NK-92 treated with Interleukin-12 subunit alpha and Interleukin-12 subunit beta, amount 100 ng/mL, for 24 hours (cell line): ENCODE results near the gene PBX2.
"Not testable (repeated sequence)": the region's sequence is repeated elsewhere in the genome, so short reads cannot be mapped to it uniquely, and the experiment has no call there.

Experiments used
- DNase-seq: peaks from one replicate; lab custom pipeline; 2025; lab: John Stamatoyannopoulos, UW

Gene PBX2

GRCh38 chr6:32186151-32186840 lies 3.7 kb downstream of the PBX2 start:
- DNase-seq, result not testable (repeated sequence)

DNA sequence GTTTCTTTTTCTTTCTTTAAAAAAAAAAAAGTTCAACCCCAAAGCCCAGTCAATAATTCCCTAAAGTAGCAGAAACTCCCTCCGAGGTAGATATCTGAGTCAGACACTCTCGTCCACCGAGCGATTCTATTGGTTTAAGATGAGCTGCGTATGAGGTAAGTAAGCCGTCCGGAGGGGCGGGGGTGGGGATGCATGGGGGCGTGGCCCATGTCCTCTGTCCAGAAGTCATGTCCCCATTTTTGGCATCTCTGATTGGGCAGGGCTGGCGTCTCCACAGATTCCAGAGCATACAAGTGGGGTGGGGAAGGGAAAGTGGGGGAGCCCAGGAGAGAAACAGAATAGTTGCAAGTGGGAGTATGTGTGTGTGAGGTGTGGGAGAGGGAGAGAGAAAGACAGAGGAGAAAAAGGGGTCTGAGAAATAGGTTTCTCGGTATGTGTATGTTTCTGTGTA lies 4.3 kb downstream of the PBX2 start:
- DNase-seq, result not testable (repeated sequence)

DNA sequence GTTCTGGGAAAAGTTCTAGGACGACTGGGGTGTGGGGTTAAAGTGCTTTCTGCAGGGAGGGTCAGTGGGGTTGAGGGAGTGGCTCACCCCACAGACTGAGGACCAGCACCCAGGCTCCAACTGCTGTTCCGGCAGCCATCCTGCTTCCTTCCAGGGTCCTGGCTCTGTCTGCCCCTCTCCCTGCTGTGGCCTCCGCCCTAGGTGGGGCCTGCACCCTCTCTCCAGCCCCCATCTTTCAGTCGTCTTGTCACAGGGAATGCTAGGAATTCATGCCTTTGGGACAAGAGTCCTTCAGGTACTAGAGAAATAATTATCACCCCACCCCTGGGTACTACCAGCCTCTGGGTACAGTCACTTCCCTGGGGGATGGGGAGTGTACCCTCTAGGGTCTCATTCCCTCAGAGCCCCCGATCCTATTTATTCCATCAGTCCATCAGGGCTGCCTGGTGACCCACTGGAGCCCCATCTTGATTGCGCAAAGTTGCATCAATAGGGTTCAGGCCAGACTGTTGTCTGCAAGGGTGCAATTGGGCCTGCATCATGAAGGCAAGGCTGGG lies 5.8 kb downstream of the PBX2 start, which contains the start of gene AGER:
TSS of gene AGER (minus strand) at position 170 of the 557 bp plus-strand sequence. CDS start at position 139, 31 bp downstream.
- no peak for DNase-seq

DNA sequence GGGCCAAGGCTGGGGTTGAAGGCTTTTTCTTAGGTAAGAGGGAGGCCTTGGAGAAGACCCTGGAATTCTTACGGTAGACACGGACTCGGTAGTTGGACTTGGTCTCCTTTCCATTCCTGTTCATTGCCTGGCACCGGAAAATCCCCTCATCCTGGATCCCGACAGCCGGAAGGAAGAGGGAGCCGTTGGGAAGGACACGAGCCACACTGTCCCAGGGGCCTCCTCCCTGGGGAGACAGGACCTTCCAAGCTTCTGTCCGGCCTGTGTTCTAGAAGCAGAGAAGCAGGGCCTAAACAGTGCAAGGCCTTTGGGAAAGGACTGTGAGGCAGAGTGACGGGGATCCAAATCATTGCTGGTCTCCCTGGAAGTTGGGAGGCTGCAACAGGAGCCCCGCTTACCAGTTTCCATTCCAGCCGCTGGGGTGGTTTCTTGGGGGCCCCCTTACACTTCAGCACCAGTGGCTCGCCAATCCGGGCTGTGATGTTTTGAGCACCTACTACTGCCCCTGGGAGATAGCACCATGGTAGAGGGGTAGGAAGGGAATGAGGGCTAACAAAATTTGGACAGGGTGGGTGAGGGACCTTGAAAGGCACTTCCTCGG lies 6.4 kb downstream of the PBX2 start:
- DNase-seq, result no peak

- no peak for DNase-seq
Observed at GRCh38 chr6:32183030-32183429, 7.0 kb downstream of the PBX2 start.

- DNase-seq, result no peak
Observed at GRCh38 chr6:32182555-32182981, 7.4 kb downstream of the PBX2 start.

GRCh38 chr6:32181915-32182529 lies 8.0 kb downstream of the PBX2 start:
- no peak for DNase-seq

DNA sequence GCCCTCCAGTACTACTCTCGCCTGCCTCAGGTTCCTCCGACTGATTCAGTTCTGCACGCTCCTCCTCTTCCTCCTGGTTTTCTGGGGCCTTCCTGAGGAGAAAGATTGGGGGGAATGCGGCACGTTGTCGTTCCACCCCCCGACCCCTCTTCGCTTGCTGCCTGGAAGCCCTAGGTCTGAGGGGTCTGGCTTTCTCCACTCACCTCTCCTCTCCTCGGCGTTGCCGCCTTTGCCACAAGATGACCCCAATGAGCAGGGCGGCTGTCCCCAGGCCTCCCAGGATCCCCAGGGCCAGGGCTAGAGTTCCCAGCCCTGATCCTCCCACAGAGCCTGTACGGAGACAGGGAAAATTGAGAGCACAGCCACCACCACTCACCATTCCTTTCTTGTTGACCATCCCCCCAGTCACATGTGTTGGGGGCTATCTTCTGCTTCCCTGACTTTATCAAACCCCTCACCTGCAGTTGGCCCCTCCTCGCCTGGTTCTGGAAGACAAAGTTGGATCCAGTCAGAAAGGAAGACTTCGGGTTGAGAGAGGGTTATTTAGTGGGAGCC lies 8.8 kb downstream of the PBX2 start:
- DNase-seq, result no peak

DNA sequence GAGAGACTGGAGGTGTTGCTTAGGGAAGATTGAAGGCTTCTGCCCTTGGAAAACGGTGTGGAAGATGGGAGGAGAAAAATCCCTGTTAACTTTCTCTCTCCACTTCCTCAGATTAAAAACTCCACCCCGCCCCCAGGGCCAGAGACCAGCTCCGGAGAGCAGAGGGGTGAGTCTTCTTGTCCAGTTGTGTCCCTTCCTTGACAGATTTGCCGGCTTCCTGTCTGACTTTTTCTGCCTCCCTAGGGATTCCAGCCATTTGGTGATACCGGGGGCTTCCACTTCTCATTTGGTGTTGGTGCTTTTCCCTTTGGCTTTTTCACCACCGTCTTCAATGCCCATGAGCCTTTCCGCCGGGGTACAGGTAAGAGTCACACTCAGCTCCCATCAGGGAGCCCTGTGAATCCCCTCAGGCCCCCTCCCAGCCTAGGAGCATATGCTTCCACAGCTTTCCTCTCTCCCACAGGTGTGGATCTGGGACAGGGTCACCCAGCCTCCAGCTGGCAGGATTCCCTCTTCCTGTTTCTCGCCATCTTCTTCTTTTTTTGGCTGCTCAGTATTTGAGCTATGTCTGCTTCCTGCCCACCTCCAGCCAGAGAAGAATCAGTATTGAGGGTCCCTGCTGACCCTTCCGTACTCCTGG lies 10.1 kb downstream of the PBX2 start:
- DNase-seq, result no peak

- DNase-seq, result no peak
Observed at GRCh38 chr6:32178547-32179440, 11.2 kb downstream of the PBX2 start.

- DNase-seq, result peak; percentile 94
Observed at GRCh38 chr6:32177788-32178546, 12.0 kb downstream of the PBX2 start, which contains the start of gene RNF5. TSS of gene RNF5 (plus strand) at chr6:32178405. CDS start at chr6:32178512, 107 bp downstream.

DNA sequence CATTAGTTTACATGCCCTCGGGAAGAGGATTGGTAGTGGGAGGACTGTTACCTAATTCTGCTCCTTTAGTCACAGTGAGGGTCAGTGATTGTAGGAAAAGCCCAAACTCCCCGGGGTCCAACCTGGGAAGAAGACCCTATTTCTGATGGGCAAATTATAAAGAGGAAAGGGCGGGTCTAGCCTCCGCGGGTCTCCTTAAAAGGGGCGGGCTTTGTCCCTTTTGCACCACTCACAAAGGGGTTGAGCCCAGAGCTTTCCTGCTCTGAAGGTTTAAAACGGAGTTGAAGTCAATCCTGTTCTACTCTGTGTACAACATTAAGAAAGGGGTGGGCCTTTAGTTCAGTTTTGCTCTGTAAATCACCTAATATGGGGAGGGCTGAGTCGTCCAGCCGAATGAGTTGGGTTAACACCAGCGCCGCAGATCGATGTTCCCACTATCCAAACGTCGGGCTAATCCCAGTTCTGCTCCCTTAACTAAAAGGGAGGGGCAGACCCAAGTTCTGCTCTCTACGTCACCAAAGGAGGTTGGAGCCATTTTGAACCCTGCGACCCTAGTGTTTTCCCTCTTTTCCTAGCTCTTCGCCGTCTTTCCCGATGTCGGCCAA lies 12.7 kb downstream of the PBX2 start:
- peak; percentile 51 for DNase-seq

- DNase-seq, result no peak
Observed at GRCh38 chr6:32176476-32177182, 13.4 kb downstream of the PBX2 start.

DNA sequence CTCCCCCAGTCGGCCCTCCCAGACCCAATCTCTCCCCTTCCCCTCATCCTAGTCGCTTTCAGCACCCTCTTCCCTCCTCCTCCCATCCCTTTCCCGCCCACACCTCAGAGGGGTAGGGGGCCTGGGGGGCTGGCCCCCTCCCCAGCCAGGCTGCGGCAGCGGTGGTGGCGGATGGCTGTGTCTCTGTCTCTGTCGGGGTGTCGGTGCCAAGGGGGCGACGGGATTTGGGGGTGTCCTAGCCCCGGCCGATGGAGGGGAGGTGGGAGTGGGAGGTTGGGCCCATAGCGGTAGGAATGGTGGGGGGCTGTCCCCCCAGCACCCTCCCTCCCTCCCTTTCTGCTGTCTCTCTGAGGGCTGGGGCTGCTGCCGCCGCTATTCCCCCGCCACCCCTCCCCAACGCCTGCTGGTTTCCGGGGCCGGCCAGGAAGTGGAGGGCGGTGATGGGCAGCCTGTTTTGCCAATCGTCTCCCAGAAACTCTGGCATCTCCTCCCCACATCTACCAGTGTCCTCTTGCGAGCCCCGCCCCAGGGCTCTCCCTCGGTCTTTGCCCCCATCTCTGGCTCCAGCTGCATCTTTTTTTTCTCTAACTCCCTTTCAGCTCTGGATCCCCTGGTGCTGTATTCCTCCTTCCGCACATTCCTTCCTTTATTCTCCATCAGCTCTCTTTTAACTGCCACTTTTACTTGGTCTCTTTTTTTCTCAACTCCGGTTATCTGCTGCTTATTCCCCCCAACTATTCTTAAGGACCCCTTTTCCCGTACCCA lies 14.1 kb downstream of the PBX2 start, which contains the start of gene AGPAT1:
TSS of gene AGPAT1 (minus strand) at position 374 of the 765 bp plus-strand sequence. CDS start 4,588 bp downstream, outside the sequence.
- peak; percentile 92 for DNase-seq

GRCh38 chr6:32175322-32175710 lies 14.7 kb downstream of the PBX2 start:
- DNase-seq, result no peak

- DNase-seq, result no peak
Observed at GRCh38 chr6:32174416-32174815, 15.6 kb downstream of the PBX2 start.

- no peak for DNase-seq
Observed at GRCh38 chr6:32173051-32173727, 16.8 kb downstream of the PBX2 start.

DNA sequence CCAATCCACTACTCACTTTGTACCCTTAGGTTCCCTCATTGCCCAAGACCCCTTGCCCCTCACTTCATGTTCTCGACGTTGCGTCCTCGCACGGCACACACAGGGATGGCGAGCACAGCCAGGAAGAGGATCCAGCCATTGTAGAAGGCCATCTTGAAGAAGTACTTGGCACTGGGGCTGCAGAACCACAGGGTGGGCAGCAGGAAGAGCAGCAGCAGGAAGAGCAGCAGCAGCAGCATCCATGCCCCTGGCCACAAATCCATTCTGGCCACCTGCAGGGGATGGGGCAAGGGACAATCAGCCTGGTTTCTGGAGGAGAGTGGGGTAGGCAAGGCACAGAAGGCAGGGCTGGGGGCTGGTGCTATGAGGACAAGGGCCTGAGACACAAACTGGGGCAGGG lies 18.8 kb downstream of the PBX2 start:
- DNase-seq, result no peak
